IMR-90 (cell line): ENCODE results near the gene PRAC2. TPM values are rescaled to one million over a fixed set of nuclear protein-coding genes. Genes with fewer than 3 reads are reported as not detected.

ENCODE experiments used
- ATAC-seq: fragments of 200-7000 bp; cut with Tn5 transposase; 2 replicates; pipeline ENCODE4 v1.9.1; 2020; ENCODE audit warnings: low read depth, mild to moderate bottlenecking, moderate library complexity
- BruUV-seq: library from RNA; stranded (reverse); fragments of 400-500 nt; replicated peaks from 2 replicates; lab custom pipeline; 2021; lab: Mats Ljungman, UMichigan
- CTCF ChIA-PET: fragments of 300-600 bp; formaldehyde crosslinking; extraction: SDS; loops from one replicate; lab custom pipeline; 2021; ENCODE audit warnings: antibody characterized with exemption; lab: Yijun Ruan, JAX
- POLR2A ChIA-PET: fragments of 300-600 bp; sonication (Branson Sonifier 250); formaldehyde crosslinking; loops from one replicate; lab custom pipeline; 2022; ENCODE audit warnings: antibody characterized with exemption; ENCODE audit not compliant: unreplicated experiment; lab: Charles Lee
- DNase-seq: peaks from one replicate; pipeline ENCODE4 v3.0.0; 2013
- H2AFZ ChIP-seq: replicated peaks from 2 replicates; pipeline ENCODE3; 2013; ENCODE audit warnings: low read length, mild to moderate bottlenecking; ENCODE audit not compliant: poor library complexity
- H2AK5ac ChIP-seq: 2 replicates; pipeline ENCODE4 v1.6.1; 2013; ENCODE audit warnings: low read depth, low read length, inconsistent platforms
- H2AK9ac ChIP-seq: replicated peaks from 2 replicates; pipeline ENCODE3; 2013; ENCODE audit warnings: mild to moderate bottlenecking, low read depth, low read length, moderate library complexity; ENCODE audit not compliant: poor library complexity
- H2BK120ac ChIP-seq: 2 replicates; pipeline ENCODE4 v1.6.1; 2013; ENCODE audit warnings: low read depth, low read length, inconsistent platforms
- H2BK15ac ChIP-seq: 3 replicates; pipeline ENCODE4 v1.6.1; 2013; ENCODE audit warnings: low read depth, low read length, inconsistent platforms
- H2BK20ac ChIP-seq: 2 replicates; pipeline ENCODE4 v1.6.1; 2013; ENCODE audit warnings: low read depth, mild to moderate bottlenecking, inconsistent platforms, low read length, moderate library complexity
- H2BK5ac ChIP-seq: 2 replicates; pipeline ENCODE4 v1.6.1; 2013; ENCODE audit warnings: mild to moderate bottlenecking, low read depth, low read length, inconsistent platforms; ENCODE audit not compliant: poor library complexity, severe bottlenecking
- H3K14ac ChIP-seq: replicated peaks from 2 replicates; pipeline ENCODE4 v1.6.1; 2013; ENCODE audit warnings: low read depth, low read length, inconsistent platforms
- H3K18ac ChIP-seq: 2 replicates; pipeline ENCODE4 v1.6.1; 2013; ENCODE audit warnings: low read depth, low read length, control low read depth
- H3K23ac ChIP-seq: 2 replicates; pipeline ENCODE4 v1.6.1; 2013; ENCODE audit warnings: low read depth, low read length, inconsistent platforms
- H3K27ac ChIP-seq: 2 replicates; pipeline ENCODE4 v1.5.1; 2013; ENCODE audit warnings: mild to moderate bottlenecking, control low read depth, low read length; ENCODE audit not compliant: insufficient read depth
- H3K27me3 ChIP-seq: 2 replicates; pipeline ENCODE4 v1.6.1; 2013; ENCODE audit warnings: low read length; ENCODE audit not compliant: control insufficient read depth, insufficient read depth
- H3K36me3 ChIP-seq: 2 replicates; pipeline ENCODE4 v1.6.1; 2013; ENCODE audit warnings: low read length, mixed read lengths; ENCODE audit not compliant: control insufficient read depth, insufficient read depth
- H3K4ac ChIP-seq: 2 replicates; pipeline ENCODE4 v1.6.1; 2013; ENCODE audit warnings: low read depth, low read length, inconsistent platforms
- H3K4me1 ChIP-seq: 2 replicates; pipeline ENCODE4 v1.6.1; 2013; ENCODE audit warnings: low read length, mixed read lengths; ENCODE audit not compliant: control insufficient read depth, insufficient read depth
- H3K4me2 ChIP-seq: 2 replicates; pipeline ENCODE4 v1.6.1; 2013; ENCODE audit warnings: low read depth, mild to moderate bottlenecking, control low read depth, low read length, moderate library complexity
- H3K4me3 ChIP-seq: 2 replicates; pipeline ENCODE4 v1.5.1; 2013; ENCODE audit warnings: low read depth, mild to moderate bottlenecking, control low read depth, low read length, moderate library complexity; ENCODE audit not compliant: insufficient read depth
- H3K56ac ChIP-seq: 2 replicates; pipeline ENCODE4 v1.6.1; 2013; ENCODE audit warnings: low read length, inconsistent platforms; ENCODE audit not compliant: insufficient read depth; ENCODE audit errors: extremely low read depth
- H3K79me1 ChIP-seq, 2 experiments: 2 replicates each; pipeline ENCODE4 v1.6.1; 2013; ENCODE audit warnings: low read length in 2 of 2, inconsistent platforms in 1 of 2, low read depth in 1 of 2
- H3K9ac ChIP-seq: 2 replicates; pipeline ENCODE4 v1.6.1; 2013; ENCODE audit warnings: low read depth, low read length, control low read depth
- H3K9me1 ChIP-seq: 2 replicates; pipeline ENCODE4 v1.6.1; 2013; ENCODE audit warnings: low read length, inconsistent platforms; ENCODE audit not compliant: insufficient read depth
- H3K9me3 ChIP-seq: 2 replicates; pipeline ENCODE4 v1.6.1; 2013; ENCODE audit warnings: low read length; ENCODE audit not compliant: control insufficient read depth, insufficient read depth
- H4K20me1 ChIP-seq: 2 replicates; pipeline ENCODE4 v1.6.1; 2013; ENCODE audit warnings: low read length, inconsistent platforms; ENCODE audit not compliant: insufficient read depth
- H4K5ac ChIP-seq: 2 replicates; pipeline ENCODE4 v1.6.1; 2013; ENCODE audit warnings: mild to moderate bottlenecking, low read depth, low read length, control low read depth
- H4K8ac ChIP-seq, 2 experiments: 2 replicates each; pipeline ENCODE4 v1.6.1; 2013; ENCODE audit warnings: low read depth in 2 of 2, low read length in 2 of 2, control low read depth in 1 of 2, inconsistent platforms in 1 of 2
- H4K91ac ChIP-seq: 2 replicates; pipeline ENCODE4 v1.6.1; 2013; ENCODE audit warnings: low read depth, low read length, inconsistent platforms; ENCODE audit not compliant: insufficient read depth
- CEBPB ChIP-seq: IDR thresholded peaks from 2 replicates; pipeline ENCODE4 v1.6.1; 2012; ENCODE audit warnings: low read depth, low read length, improper control_type of control experiment
- MAFK ChIP-seq: IDR thresholded peaks from 2 replicates; pipeline ENCODE4 v1.6.1; 2012; ENCODE audit warnings: low read depth, low read length, improper control_type of control experiment
- MAZ ChIP-seq: IDR thresholded peaks from 2 replicates; pipeline ENCODE4 v1.6.1; 2012; ENCODE audit warnings: low read depth, mild to moderate bottlenecking, low read length, improper control_type of control experiment, moderate library complexity, borderline replicate concordance
- POLR2A ChIP-seq: IDR thresholded peaks from 2 replicates; pipeline ENCODE4 v1.6.1; 2012; ENCODE audit warnings: mild to moderate bottlenecking, low read depth, low read length
- RAD21 ChIP-seq: IDR thresholded peaks from 2 replicates; pipeline ENCODE4 v1.6.1; 2012; ENCODE audit warnings: low read length, improper control_type of control experiment
- SMC3 ChIP-seq: fragments of 150-350 bp; IDR thresholded peaks from 2 replicates; pipeline ENCODE4 v1.6.1; 2016; ENCODE audit warnings: low read depth, mild to moderate bottlenecking, antibody characterized with exemption, low read length, moderate library complexity
- WGBS, 2 experiments: methylation state at CpG; one replicate each; pipeline versions ENCODE4 v1.1.5 to v1.1.7; 2013; ENCODE audit warnings: missing lambda C conversion rate in 2 of 2; ENCODE audit not compliant: insufficient read length in 1 of 2; ENCODE audit errors: extremely low coverage in 2 of 2; 5-methylcytosine and 5-hydroxymethylcytosine counted together
- dilution Hi-C: fragments of 300-500 bp; cut with HindIII; formaldehyde crosslinking; loops from one replicate; pipeline ENCODE4 v1.14.3; 2018; ENCODE audit warnings: low sequenced_read_pairs; ENCODE audit not compliant: unreplicated experiment
- in situ Hi-C: fragments of 300-500 bp; cut with MboI; formaldehyde crosslinking; loops from 3 replicates; pipeline ENCODE4 v1.14.3; 2019; ENCODE audit warnings: low sequenced_read_pairs, inconsistent platforms, mixed read lengths
- intact Hi-C: fragments of 100-400 bp; cut with micrococcal nuclease; formaldehyde crosslinking; loops from 2 replicates; pipeline ENCODE4 v1.10.0; 2022
- polyA plus RNA-seq, 3 experiments: library from polyadenylated mRNA; depleted of rRNA; stranded (reverse); fragments of >200 nt; gene quantifications; 2 replicates each; pipeline ENCODE4 v1.2.3, GENCODE V29; 2012; ENCODE audit warnings: low replicate concordance in 1 of 3
- total RNA-seq: library from RNA; depleted of rRNA; stranded (reverse); fragments of >200 nt; gene quantifications from 2 replicates; pipeline ENCODE4 v1.2.3, GENCODE V29; 2012

PRAC2 gene
- total and polyA plus RNA-seq, 2 of the 4 experiments (the other 2 are of a cell fraction), result not detected

GRCh38 chr17:48752399-48753288 is 29.7 kb downstream of the PRAC2 start (continued):
- TF ChIP-seq SMC3, result no peak

- peaks cover 19% of the 10 kb centered on the region; the same call in 1 of the 2 replicates for H4K20me1 ChIP-seq
- ChIA-PET POLR2A (no interaction called here), CTCF (no interaction called here)
- no peak overlapping the region for H3K18ac ChIP-seq
- no peaks in the 10 kb centered on the region for H3K79me1 ChIP-seq
- no peak overlapping the region for H2BK20ac ChIP-seq
- no peak for ATAC-seq
- H3K4me1 ChIP-seq, result no peaks in the 10 kb centered on the region
- in situ Hi-C loops (loop anchor here (25.0 kb wide), 1 partner anchor 367 kb away; no protein-coding TSS in a partner anchor), dilution Hi-C loops (no loop called here), intact Hi-C loops (no loop called here)
- no peak overlapping the region for H2AK9ac ChIP-seq
- no peak for DNase-seq
- H3K4me2 ChIP-seq, result no peak overlapping the region
- H3K9me3 ChIP-seq, result peaks cover 11% of the 10 kb centered on the region
- no peak overlapping the region for H3K14ac ChIP-seq
- no peak overlapping the region for H3K4ac ChIP-seq
- no peak overlapping the region for H3K27ac ChIP-seq
- H4K8ac ChIP-seq, result no peak overlapping the region
- H2BK5ac ChIP-seq, result no peak overlapping the region
- no peak for TF ChIP-seq RAD21
- no peak for TF ChIP-seq POLR2A
- no peak for TF ChIP-seq CEBPB
- TF ChIP-seq MAZ, result no peak
- TF ChIP-seq MAFK, result no peak
- 0 out of 2 replicates have a peak overlapping the region, but pooled peaks have one; percentile 28 for H2AK5ac ChIP-seq
- H2AFZ ChIP-seq, result peak overlapping the region; percentile 36
- no peak overlapping the region for H3K56ac ChIP-seq
- no TSS peak for BruUV-seq
- peak overlapping the region; percentile 18; the same call in 1 of the 2 replicates for H3K23ac ChIP-seq
- H3K4me3 ChIP-seq, result no peak overlapping the region
- WGBS, 2 experiments, result 13% methylated on average over 6 of the region's 22 CpGs; no CpG with 5 or more reads in 1 of the 2 experiments
- H3K9ac ChIP-seq, result no peak overlapping the region
- no peaks in the 10 kb centered on the region for H3K36me3 ChIP-seq
- peaks cover 6% of the 10 kb centered on the region; the same call in 1 of the 2 replicates for H3K9me1 ChIP-seq
- no peak overlapping the region for H2BK15ac ChIP-seq
- H4K5ac ChIP-seq, result no peak overlapping the region
- no peak overlapping the region for H4K91ac ChIP-seq
- H3K27me3 ChIP-seq, result peaks cover 94% of the 10 kb centered on the region
- no peak overlapping the region for H2BK120ac ChIP-seq
Measured at GRCh38 chr17:48753794-48754499, 31.0 kb downstream of the PRAC2 start.
